Measurements from ENCODE around the gene SLC23A2.
"Not testable (repeated sequence)": the region's sequence is repeated elsewhere in the genome, so short reads cannot be mapped to it uniquely, and the experiment has no call there.

The SLC23A2 gene

DNA sequence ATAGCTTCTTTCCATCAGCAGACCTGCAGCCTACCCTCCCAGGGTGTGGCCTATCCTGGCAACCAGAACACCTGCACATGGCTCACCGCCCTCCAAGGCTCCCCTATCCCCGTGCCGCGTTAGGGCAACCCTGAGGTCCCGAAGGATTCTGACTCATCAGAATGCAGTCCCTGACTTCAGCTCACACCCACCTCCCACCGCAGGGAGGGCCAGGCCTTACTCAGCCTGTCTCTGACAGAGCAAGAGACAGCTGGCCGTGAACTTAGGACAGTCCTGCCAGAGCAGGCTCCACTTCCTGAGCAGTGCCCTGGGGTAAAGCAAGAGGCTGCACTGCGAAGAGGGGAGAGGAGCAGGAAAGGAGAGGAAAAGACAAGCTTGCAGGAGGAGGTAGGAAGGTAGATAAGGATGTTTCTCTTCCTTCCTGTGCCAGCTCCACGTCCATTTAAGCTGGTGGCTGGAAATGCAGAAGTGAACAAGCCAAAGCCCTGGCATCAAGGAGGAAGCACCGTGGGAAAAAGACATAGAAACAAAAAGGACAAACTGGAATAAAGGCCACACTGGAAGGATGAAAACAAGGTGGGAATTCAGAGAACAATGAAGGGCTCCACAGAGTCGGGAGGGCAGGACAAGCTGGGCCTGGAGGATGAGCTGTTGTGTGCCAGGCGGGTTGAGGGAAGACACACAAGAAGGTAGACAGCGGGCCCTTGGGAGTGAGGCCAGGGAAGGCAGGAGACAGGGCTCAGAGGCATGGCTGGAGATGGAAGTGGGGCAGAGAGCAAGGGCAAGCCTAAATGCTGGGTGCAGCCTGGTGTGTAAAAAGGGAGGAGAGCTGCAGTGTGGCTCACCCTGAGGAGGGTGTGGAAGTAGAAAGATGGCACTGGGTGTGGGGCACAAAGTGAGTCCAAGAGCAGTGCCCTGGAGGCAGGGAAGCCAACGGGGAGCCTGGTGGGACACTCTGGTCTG is 102.7 kb downstream of the SLC23A2 start:
- DNase-seq: no peak

DNA sequence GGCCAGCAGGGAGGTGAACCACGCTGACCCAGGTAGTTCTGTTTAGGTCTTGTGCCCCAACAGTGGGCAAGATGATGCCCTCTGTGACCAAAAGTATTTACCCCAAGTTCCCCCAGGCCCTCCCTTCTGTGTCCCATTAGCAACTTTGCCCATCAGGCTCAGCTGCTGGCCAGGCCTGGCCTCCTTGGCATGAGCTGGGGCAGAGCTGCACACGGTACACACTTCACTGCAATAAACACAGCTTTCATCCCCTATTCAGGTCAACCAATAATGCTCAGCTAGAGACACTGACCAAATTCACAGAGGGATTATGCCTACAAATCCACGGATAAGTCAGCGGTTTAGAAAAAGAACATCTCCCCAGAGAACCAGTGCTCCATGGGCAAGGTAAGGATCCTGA is 103.7 kb downstream of the SLC23A2 start:
- no peak for DNase-seq

DNA sequence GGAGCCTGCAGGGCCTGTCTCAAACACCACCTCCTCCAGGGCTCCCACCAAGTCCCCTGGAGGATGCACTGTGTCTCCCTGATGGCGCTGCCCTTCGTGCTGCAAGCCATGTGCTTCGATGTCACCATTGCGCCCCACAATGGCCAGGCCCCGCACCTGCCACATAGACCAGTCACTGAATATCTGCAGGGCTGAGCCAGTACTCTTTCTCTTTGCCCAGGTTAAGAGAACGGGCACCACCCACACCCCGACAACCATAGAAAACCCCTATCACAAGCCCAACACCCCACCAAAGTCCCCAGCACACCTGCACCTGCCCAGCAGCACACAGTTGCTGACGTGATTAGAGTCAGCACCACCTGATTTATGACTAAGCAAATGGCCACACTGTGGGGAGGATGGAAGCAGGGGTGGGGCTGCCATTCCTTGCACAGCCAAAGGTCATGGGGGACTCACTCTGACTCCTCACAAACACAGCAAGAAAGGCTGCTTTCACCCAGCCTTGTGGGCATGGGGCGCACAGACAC is 104.3 kb downstream of the SLC23A2 start:
- no peak for DNase-seq

DNA sequence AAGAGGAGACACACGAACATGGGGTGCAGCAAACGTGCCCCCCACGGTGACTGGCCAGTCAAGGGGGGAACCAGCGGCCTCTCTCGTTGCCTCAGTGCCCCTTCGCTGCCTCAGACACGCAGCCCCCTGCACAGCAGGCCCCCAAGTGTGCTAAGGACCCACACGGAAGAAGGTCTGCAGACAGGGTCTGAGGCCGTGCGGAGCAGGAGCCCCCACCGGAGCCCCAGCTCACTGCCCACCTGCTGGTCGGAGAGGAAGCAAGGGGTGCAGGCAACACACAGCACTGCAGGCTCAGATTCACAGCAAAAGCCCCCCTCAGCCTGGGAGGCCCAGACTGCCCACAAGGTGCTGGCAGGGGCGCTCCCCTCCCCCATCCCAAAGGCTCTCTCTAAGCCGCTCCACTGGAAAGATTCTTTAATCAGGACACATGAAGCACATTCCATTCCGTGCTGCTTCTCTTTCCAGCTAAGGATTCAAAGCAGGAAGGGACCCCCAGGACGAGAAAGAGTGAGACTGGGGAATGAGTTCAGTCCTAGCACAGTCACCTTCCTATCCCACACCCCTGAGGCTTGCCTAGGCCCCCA is 105.1 kb downstream of the SLC23A2 start:
- DNase-seq: no peak

DNA sequence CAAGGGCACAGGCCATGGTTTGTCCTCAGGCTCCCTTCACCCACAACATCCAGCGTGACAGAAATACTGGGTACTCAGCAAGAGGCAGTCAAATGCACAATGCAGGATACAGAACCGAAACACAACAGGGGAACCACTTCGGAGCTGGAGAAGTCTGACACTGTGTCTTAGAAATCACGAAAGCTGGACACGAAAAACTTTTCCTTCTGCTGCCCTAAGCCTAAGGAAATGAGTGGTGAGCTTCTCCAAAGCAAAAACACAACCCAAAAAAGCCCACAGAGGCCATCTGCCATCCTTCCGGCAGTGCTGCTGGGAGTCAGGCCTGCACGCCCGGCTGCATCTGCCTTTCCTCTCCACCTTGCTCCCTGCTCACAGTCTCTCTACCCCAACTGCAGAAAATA is 106.3 kb downstream of the SLC23A2 start:
- no peak for DNase-seq

DNA sequence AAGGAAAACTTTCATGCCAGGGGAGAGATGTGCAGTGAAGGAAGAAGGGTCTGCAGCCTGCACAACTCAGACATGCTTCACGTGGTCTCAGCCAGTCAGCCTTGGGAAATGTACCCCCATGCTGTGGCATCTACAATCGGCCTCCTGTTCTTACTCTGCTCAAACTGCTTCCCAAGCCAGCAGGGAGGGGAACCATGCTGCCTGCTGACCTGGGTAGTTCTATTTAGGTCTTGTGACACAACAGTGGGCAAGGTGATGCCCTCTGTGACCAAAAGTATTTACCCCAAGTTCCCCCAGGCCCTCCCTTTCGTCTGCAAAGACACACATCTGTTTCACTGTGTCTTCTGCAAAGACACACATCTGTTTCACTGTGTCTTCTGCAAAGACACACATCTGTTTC is 106.9 kb downstream of the SLC23A2 start:
- no peak for DNase-seq

DNA sequence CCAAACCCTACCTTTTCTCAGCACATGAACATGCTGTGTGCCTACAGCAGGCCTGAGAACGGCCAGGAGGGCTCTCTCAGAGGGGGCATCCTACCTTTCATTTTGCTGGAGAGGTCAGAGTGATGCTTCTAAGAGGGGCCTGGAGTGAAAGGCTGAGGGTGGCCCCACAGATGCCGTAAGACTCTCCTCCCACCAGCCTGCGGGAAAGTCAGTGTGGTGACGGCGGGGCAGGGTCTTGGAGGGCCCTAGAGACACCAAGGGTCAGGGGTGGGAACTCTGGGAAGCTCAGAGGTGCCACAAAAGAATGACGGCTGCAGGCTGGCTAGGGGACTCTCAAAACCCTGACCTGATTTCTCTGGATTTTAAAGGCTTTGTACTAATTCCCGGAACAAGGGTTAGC is 107.6 kb downstream of the SLC23A2 start:
- DNase-seq: no peak

DNA sequence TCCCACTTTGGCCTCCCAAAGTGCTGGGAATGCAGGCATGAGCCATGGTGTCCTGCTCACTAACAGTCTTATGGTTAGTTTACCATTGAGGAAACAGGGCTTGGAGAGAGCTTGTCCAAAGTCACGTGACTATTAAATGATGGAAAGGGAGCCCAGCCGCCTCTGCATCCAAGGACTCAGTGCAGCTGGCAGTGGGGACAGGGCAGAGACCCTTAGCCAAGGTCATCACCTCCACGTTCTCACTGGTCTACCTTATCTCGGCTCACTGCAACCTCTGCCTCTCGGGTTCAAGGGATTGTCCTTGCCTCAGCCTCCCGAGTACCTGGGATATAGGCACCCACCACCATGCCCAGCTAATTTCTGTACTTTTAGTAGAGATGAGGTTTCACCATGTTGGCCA is 109.3 kb downstream of the SLC23A2 start:
- DNase-seq: no peak

DNA sequence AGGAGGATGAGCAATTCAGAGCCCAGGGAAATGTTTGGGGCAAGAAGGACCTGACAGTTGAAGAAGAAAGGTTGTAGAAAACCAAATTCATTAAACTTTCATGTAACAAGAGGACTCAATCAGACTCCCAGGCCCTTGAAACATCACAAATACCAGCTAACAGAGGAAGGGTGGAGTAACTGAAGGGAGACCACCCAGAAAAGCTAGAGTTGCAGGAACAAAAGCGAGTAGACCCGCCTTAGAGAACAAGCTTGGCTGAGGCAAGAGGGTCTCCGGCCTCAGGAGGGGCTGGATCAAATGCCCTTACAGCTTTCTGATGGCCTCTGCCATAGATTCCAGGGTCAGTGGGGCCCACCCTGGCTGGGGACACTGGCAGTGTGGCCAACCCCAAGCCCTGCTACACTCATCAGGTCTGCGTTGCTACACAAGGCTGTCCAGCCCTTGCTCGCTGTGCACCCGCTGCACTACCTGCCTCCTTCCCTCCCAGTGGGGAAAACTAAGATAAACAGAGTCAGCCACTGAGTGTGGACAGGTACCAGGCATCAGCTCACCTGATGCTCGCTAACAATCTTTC is 110.0 kb downstream of the SLC23A2 start:
- DNase-seq: no peak

DNA sequence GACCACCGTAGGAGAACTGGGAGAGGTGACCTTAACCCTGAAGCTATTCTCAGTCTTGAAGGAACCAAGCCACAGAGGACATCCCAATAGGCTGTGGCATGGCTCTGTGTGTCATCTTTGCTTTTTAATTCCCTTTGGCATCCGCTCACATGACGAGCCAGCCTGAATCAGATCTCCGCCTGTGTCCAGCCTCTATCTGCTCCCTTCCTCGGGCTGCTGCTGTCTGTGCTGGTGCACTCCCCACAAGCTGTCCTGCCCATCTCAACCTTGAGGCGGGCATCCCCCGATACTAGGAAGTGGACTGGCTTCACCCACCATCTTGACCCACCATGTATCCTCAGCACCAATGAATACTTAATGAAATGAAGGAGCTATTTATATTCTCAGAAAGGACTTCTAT is 111.9 kb downstream of the SLC23A2 start:
- no peak for DNase-seq

DNA sequence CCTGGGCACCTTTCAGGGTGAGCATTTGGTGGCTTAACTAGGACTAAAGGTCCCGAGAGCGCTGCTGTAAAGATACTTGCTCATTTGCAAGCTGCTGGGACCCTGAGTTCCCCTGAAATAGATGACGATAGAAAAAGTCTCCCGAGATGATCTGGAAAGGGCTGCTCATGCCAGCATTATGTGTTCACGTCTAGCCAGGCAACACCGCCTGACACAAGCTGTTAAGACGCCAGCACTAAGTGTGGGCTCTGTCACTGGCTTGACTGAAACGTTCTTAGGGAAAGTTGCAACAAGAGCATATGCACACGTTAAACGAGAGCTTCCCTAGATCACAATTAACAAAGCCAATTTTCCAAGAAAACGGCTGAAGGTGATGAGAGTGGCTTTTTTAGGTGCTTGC is 113.7 kb downstream of the SLC23A2 start:
- DNase-seq: no peak

DNA sequence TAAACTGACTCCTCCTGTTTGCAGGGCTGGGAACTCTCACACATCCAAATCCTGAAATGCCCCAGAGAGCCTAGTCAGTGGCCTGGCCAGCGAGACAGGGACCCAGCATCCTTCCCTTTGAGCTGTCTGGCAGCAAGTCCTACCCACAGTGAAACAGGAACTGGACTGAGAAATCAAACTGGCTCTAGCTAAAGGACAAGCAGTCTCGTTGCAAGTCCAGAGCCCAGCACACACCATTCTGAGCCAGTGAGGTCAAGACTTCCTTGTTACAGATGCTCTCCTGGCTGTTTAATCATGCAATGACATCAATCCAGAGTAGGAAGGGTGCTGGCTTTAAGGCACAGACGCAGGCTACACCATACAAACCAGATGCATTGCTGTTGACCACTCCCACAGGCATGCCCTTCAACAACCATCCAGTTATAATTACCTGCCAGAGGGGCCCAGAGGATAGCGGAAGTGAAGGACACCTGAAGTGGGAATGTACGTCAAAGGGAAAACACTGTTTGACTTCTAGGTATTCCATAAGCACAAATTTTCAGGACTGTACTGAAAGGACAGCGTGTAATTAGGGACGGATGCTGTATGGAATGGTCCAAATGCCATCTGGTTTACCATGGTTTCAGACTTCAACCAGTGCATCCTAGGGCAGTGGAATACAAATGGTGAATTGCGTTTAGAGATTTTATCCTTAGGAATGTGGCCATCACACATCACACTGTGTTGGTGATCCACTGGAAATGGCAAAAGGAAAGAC is 114.4 kb downstream of the SLC23A2 start:
- no peak for DNase-seq

DNA sequence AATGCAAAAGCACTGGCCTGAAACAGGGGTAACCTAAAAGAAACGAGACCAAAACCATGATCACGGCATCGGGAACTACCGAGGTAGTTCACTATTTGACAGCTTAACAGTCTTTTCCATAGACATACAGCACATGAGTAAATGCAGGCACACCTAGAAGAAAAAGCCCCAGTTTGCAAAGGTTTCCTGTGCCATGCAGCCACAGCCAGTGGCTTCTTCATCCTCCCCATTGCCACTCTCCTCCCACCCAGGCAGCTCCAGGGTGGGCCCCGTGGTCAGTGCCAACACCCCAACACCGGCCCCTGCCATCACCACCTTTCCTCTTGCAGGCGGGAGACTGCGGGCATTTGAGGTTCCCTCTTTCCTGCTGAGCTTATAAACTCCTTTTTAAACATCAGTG is 115.4 kb downstream of the SLC23A2 start:
- DNase-seq: no peak

DNA sequence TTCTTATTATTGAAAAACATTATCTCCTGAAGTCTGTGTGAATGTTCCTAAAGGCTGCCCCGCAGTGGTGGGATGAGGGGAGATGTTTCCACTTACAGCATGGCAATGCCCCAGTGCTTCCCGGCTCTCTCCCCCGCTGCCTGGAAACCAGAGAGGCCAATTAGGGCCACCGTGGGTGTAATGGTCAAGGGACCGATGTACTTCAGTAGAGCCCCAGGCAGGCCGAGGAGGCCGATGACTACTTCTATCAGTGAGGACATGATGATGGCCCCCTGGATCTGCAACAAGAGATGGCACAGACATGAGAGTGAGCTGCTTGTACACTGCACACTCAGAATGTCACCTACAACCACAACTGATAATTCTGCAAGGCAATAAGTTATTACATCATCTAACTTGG is 117.8 kb downstream of the SLC23A2 start:
- DNase-seq: no peak

DNA sequence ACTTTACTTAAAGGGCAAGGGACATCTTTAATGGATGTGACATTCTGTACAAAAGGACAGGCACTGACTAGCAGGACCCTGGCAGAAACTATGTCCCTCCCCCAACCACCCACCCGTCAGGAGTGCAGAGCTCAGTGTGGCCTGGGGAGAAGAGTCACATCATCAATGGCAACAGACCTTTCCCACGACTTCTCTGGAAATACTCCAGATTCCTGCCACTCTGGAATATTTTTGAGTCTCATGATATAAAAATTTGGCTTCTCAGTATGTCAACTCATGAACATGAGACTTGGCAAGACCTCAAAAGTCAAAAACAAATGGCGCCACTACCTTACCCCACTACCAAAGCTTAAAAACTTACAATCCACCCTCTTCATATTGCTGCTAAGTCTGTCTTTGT is 118.3 kb downstream of the SLC23A2 start:
- no peak for DNase-seq

DNA sequence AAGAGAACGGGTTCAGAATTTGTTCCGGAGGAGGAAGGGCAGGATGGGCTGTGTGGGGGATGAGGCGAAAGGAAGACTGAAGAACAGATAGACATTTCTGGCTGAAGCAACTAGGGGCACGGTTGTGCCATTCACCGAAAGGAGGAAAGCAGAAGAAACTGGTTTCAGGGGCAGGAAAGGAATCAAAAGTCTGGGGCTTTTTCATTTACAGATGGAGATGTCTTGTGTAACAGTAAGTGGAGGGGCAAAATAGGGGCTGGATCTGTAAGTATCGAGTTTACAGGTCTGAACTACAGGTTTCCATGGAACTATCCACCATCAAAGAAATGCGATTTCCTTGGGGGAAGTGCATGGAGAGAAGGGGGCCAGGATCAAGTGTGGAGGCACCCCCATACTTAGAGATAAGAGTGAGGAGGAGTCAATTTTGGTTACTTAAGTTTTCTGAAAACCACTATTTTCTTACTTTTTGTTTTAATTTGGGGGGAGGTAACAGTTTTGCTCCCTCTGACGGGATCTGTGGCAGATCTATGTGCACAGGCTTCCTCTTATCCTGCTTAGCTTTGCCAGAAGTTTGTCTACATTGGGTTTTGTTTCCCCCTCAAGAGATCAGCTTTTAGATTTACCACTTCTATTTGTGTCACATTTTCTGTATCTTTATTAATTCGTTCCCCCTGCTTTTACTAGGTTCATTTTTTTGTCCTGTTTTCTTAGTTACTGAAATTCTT is 120.1 kb downstream of the SLC23A2 start:
- DNase-seq: no peak

DNA sequence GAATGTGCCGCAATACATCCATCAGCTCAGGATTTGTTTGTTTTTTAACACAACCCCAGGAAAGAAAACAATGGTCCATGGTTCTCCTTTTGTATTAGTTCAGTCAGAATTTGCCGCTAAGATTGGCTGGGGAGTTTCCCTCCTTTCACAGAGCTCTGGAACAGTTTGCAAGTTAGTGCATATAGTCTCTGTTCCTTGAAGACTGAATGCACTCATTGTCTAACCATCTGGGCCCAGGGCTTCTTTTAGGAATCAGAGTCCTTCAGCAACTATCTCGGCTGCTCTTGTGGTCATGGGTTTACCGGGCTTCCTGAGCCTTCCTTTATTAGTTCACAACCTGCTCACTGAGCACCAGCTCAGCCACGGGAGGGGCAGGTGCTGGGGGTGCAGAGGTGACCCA is 121.3 kb downstream of the SLC23A2 start:
- DNase-seq: no peak

DNA sequence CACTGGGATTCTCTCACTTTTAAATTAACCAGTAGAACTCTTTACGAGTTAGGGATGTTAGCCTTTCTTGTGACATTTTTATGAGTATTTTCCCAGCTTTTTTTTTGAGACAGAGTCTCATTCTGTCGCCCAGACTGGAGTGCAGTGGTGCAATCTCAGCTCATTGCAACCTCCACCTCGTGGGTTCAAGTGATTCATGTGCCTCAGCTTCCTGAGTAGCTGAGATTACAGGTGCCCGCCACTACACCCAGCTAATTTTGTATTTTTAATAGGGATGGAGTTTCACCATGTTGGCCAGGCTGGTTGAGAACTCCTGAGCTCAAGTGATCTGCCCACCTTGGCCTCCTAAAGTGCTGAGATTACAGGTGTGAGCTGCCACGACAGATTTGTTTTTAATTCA is 123.2 kb downstream of the SLC23A2 start:
- not testable (repeated sequence) for DNase-seq

DNA sequence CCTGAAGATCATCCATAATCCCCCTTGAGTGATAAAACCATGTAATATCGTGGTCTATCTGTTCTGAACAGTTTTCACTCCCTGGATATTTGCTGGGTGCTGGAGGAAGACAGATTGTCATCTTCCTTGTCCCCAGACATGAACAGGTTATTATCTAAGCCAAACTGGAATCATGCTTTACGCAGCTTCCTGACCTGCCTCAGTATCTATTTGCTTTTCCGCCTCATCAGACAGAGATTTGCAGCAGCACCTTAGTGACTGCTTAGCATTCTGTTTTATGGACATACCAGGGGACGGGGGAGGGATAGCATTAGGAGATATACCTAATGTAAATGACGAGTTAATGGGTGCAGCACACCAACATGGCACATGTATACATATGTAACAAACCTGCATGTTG is 124.6 kb downstream of the SLC23A2 start:
- no peak for DNase-seq

DNA sequence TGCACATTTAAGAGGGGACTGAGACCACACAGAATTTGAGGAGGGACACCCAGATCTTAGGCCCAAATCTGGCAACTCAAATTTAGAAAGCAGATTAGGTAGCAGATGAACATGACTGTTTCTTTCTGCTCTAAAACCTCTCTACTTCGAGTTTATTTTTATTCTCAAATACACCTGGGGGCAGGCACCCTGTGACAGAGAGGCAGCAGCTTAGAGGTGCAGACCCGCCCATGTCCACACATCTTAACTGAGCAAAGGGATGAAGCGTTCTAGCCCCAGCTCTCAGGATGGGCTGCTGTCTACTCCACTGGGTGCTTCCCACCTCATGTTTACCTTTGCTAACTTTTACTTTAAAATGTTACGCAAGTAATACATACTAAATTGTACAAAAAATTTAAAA is 125.0 kb downstream of the SLC23A2 start:
- no peak for DNase-seq

DNA sequence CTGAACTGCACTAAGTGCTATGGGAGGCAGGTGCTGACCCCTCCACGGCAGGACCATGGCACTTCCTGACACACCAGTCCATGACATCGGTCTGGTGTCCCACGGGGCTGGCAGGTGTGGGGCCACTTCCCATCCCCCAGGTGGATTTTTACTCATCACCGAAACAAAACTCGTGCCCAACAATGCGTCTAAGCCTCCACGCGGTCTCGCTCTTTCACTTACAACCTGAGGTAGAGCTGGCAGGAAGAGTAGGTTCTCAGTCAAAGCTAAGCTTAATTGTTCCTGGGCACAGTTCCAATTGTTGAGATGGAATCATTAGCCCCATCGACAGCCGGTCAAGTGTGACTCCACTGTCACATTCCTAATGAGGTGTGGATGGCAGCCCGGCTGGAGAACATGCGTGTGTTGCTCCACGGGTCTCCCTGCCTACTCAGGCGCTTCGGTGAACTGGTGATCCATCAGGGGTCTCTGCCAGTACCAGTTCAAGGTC is 125.7 kb downstream of the SLC23A2 start:
- no peak for DNase-seq

DNA sequence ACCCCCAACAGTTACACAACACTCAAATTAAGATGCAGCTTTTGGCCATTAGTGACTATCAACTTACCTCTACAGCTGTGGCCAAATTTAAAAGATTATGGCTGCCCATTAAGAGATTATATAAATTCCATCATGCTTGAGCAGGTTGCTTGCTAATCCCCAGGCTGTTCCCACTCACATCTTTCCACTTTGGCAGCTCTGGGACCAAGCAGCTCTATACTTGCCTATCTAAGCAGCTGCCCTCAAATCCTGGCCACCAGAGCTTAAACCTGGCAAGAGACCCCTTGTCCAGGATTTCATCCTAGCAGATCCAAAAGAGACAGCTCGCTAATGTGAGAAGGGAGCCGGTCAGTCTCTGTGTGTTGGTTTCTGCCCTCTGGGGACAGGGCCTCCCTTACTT is 127.9 kb downstream of the SLC23A2 start:
- no peak for DNase-seq
